H1 (cell line): Measurements from ENCODE around the gene MANSC1. TPM values are rescaled to one million over a fixed set of nuclear protein-coding genes. Genes with fewer than 3 reads are reported as not detected.

ENCODE experiments used
- KDM4A ChIP-seq: IDR thresholded peaks from one replicate; pipeline ENCODE4 v1.7.1; 2012; ENCODE audit warnings: low read depth, mild to moderate bottlenecking, moderate library complexity, low read length, inconsistent platforms; ENCODE audit not compliant: severe bottlenecking
- SIN3A ChIP-seq, 2 experiments: IDR thresholded peaks in 1 of 2; conservative IDR thresholded peaks in 1 of 2; 2 replicates each; pipeline ENCODE4 v1.6.1; 2011 to 2012; ENCODE audit warnings: low read length in 2 of 2, improper control_type of control experiment in 1 of 2, low read depth in 1 of 2, mild to moderate bottlenecking in 1 of 2
- polyA plus RNA-seq, 7 experiments: library from polyadenylated mRNA; depleted of rRNA in 3 of 7; stranded (reverse) in 5 of 7; unstranded in 2 of 7; fragments of >200 nt in 5 of 7; fragments of 200-250 nt in 2 of 7; gene quantifications; 1 replicate in 5 of 7; 2 replicates in 1 of 7; 4 replicates in 1 of 7; pipeline versions ENCODE4 v1.2.1 to v1.2.3, GENCODE V29; 2011 to 2013; ENCODE audit warnings: missing spikeins in 2 of 7, mixed read lengths in 2 of 7
- total RNA-seq: library from RNA; stranded (reverse); fragmentation: NEBNext Ultra II Directional; extraction: Animal tissue kit (Norgen Biotek cat#: 25700); gene quantifications from 2 replicates; pipeline ENCODE4 v1.2.1, GENCODE V29; 2021

MANSC1 gene
- total and polyA plus RNA-seq, 2 of the 8 experiments (the other 6 are each of a cell fraction or from before 2014, with no cell fraction given) = 2.0 to 8.9 TPM

DNA sequence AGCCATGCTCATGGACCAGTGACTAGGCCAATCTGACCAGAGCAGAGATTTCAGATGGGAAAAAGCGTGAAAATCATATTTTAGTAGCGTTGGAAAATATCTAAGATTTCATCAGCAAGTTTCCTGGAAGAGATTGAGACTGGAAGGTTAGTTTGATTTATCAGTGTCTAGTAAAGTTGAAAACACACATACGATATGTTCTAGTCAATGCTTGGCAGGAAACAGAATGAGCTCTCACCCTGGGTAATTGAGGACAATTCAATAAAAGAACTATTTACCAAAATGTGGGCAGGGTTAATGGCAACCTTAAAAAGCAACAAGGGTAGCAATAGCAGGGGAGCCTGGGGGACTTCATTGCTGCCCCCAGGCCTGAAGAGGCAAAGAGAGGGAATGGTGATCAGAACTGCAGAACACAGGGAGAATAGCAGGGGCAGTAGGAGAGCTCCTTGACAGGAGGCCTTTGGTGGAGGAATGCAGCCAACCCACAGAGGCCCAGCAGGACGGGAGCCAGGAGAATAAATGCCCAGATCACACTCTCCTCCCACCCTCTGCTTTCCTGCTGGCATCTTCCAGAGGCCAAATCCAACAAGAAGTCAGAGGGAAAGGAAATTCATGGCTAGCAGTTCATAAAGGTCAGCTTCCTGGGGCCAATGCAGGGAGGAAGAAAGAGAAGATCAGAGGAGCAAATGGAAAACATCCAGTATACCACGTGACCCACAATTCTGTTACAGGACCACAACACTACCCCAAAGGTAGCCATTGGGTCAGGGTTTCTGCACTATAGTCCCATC lies 55.6 kb downstream of the MANSC1 start (continued):
- TF ChIP-seq KDM4A (no peak), SIN3A (conservative IDR thresholded peaks at IDR 0.05 in 1 of 2, IDR thresholded peaks at IDR 0.05 in 1 of 2; ENCODE audit: low read depth in 1 of 2, low read length in 2 of 2) (no peak)
- TF ChIP-seq, all 59 proteins: peak for 6
